ENCODE data around the gene H2BK1.
A peak's percentile ranks its signal among the peaks of the same experiment; 100 is the strongest.

DNA sequence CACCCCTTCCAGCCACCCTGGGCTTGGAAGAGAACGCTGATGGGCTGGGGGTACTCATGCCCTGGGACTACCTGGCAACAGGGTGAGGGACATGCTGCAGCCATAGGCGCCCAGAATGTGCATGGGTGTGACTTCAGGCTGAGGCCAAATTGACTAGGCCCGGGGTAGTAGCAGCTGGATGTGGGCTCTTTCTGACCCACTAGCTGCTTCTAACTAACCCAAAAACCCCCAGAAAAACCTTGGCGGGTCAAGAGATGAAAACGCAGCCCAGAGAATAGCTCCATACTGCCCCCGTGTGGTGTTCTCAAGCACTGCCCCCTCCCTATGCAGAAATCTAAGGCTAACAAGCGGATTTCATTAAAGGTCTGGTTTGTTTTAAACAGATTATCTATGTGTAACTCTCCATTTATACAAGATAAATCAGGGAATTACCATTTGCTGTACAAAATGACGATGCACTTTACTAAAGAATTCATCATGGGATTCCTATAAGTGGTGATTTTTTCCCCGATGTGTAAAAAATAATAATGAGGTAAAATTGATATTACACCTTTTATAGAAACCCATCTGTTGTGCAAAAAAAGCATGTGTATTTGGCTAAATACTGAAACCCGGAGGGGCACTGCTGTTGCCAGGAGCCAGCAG lies 34.0 kb upstream of the H2BK1 start:
- TF ChIP-seq, protein P1, sequence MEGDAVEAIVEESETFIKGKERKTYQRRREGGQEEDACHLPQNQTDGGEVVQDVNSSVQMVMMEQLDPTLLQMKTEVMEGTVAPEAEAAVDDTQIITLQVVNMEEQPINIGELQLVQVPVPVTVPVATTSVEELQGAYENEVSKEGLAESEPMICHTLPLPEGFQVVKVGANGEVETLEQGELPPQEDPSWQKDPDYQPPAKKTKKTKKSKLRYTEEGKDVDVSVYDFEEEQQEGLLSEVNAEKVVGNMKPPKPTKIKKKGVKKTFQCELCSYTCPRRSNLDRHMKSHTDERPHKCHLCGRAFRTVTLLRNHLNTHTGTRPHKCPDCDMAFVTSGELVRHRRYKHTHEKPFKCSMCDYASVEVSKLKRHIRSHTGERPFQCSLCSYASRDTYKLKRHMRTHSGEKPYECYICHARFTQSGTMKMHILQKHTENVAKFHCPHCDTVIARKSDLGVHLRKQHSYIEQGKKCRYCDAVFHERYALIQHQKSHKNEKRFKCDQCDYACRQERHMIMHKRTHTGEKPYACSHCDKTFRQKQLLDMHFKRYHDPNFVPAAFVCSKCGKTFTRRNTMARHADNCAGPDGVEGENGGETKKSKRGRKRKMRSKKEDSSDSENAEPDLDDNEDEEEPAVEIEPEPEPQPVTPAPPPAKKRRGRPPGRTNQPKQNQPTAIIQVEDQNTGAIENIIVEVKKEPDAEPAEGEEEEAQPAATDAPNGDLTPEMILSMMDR (IDR thresholded peaks at IDR 0.05; ENCODE audit: poor library complexity): peak; percentile 76
- TF ChIP-seq EZH2phosphoT487 (IDR thresholded peaks at IDR 0.05; ENCODE audit: low read depth, severe bottlenecking, unreplicated experiment): no peak

Data from hepatocyte (in vitro differentiated cells).